Keratinocyte (primary cell): ENCODE results near the gene PCP4L1.

Experiments used
- CTCF ChIP-seq, 3 experiments: IDR thresholded peaks in 1 of 3; conservative IDR thresholded peaks in 1 of 3; optimal IDR thresholded peaks in 1 of 3; 2 replicates in 2 of 3; 3 replicates in 1 of 3; pipeline versions ENCODE3 to v1.5.1; 2011; ENCODE audit warnings: low read length in 3 of 3, mild to moderate bottlenecking in 3 of 3, moderate library complexity in 2 of 3, control low read depth in 1 of 3, inconsistent platforms in 1 of 3; ENCODE audit not compliant: insufficient read depth in 2 of 3; ENCODE audit errors: extremely low read depth in 1 of 3
- EZH2 ChIP-seq: IDR thresholded peaks from one replicate; pipeline ENCODE4 v1.6.1; 2012; ENCODE audit warnings: inconsistent platforms, mild to moderate bottlenecking, low read length, moderate library complexity

- TF ChIP-seq CTCF (optimal IDR thresholded peaks at IDR 0.05 in 1 of 3, IDR thresholded peaks at IDR 0.05 in 1 of 3, conservative IDR thresholded peaks at IDR 0.05 in 1 of 3; ENCODE audit: extremely low read depth in 1 of 3, insufficient read depth in 2 of 3, low read length in 3 of 3) (no peak), EZH2 (no peak)
These were observed 36.1 kb upstream of the PCP4L1 start for GRCh38 chr1:161222175-161223019.
